ENCODE results near the gene IQGAP1. TPM values are rescaled to one million over a fixed set of nuclear protein-coding genes. Genes with fewer than 3 reads are reported as not detected.
A peak's percentile ranks its signal among the peaks of the same experiment; 100 is the strongest.
"Not testable (repeated sequence)": the region's sequence is repeated elsewhere in the genome, so short reads cannot be mapped to it uniquely, and the experiment has no call there.

IQGAP1 gene
- total and polyA plus RNA-seq, 9 of the 15 experiments (the other 6 are each of a cell fraction or from before 2014, with no cell fraction given): 37.6 to 143 (median 77.7) TPM

- TF ChIP-seq SREBF1 (IDR thresholded peaks at IDR 0.05; ENCODE audit: borderline replicate concordance, low read depth, low read length) (no peak), TOE1 (IDR thresholded peaks at IDR 0.05; ENCODE audit: borderline replicate concordance) (no peak), TOE1 (CRISPR knock-in tag; IDR thresholded peaks at IDR 0.05; ENCODE audit: borderline replicate concordance, low read depth) (no peak), POU5F1 (IDR thresholded peaks at IDR 0.05; ENCODE audit: borderline replicate concordance, low read depth, low read length, partially characterized antibody) (no peak), ZNF239 (CRISPR knock-in tag; IDR thresholded peaks at IDR 0.05) (no peak), BHLHE40 (IDR thresholded peaks at IDR 0.05; ENCODE audit: low read length) (peak; percentile 67), HDAC1 (IDR thresholded peaks at IDR 0.05) (no peak), RAD51 (IDR thresholded peaks at IDR 0.05; ENCODE audit: borderline replicate concordance, low read depth) (peak; percentile 44; the same call in 1 of the 2 replicates)
- TF ChIP-seq, protein P1, sequence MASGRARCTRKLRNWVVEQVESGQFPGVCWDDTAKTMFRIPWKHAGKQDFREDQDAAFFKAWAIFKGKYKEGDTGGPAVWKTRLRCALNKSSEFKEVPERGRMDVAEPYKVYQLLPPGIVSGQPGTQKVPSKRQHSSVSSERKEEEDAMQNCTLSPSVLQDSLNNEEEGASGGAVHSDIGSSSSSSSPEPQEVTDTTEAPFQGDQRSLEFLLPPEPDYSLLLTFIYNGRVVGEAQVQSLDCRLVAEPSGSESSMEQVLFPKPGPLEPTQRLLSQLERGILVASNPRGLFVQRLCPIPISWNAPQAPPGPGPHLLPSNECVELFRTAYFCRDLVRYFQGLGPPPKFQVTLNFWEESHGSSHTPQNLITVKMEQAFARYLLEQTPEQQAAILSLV (tag; IDR thresholded peaks at IDR 0.05): no peak
Measured at GRCh38 chr15:90345857-90346256, 42.2 kb upstream of the IQGAP1 start (continued).

DNA sequence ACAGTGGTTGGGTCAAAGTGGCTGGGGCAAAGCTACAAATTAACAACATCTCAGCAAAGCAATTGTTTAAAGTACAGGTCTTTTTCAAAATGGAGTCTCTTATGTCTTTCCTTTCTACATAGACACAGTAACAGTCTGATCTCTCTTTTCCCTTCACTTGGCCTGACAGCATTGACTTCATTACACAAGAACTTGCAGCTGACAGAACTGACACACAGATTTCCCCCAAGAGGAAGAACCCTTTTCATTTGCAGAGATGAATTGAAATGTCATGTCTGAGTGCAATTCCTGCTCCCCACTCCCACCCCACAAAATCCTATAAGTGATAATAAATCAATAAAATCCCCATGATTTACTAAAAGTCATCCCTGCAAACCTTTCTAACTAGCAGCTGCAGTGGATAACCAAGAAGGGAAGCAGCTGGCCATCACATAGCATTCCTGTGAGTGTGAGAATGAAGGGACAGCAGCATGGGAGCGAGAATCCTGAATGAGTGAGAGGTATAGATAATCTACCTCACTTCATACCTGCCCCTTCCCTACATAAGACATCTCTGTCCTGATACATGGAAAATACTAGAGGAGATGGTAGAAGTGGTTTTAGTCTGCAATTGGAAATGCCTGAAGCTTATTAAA, 40.5 kb upstream of the IQGAP1 start:
- ATAC-seq; POLR2A ChIA-PET; in situ Hi-C loops (cut with MboI); H2AFZ ChIP-seq (ENCODE audit: low read depth, low read length); BruUV-seq (replicated peaks); H3K27ac ChIP-seq (ENCODE audit: extremely low read depth, low read depth, low read length); H3K4me3 ChIP-seq; H3K9me3 ChIP-seq (replicated peaks; ENCODE audit: control insufficient read depth, insufficient read depth, low read depth, low read length); intact Hi-C loops (cut with micrococcal nuclease); H3K9me1 ChIP-seq (ENCODE audit: control insufficient read depth, insufficient read depth, low read length); H3K4me2 ChIP-seq (ENCODE audit: insufficient read depth, low read length); H3K79me2 ChIP-seq (ENCODE audit: control insufficient read depth, insufficient read depth, low read length); H3K27me3 ChIP-seq (ENCODE audit: control insufficient read depth in 2 of 2, insufficient read depth in 2 of 2, low read length in 2 of 2); H3K36me3 ChIP-seq (ENCODE audit: control insufficient read depth, insufficient read depth, low read length); DNase-seq (ENCODE audit: extremely low read depth in 1 of 4, low spot score in 3 of 4); H3K9ac ChIP-seq (ENCODE audit: insufficient read depth in 1 of 2, low read depth in 2 of 2, low read length in 2 of 2); H4K20me1 ChIP-seq (replicated peaks; ENCODE audit: control insufficient read depth, insufficient read depth, low read length): not testable (repeated sequence)
- CTCF ChIA-PET (ENCODE audit: low intra/inter-chr PET ratio): interaction anchor here (0.9 kb wide), 1 partner anchor 136 kb away, joined by 3 read pairs; no protein-coding TSS in a partner anchor
- FAIRE-seq: peak; percentile 19
- 33% methylated on average over 1 of the region's 1 CpG for WGBS (ENCODE audit: insufficient coverage, low coverage, missing lambda C conversion rate)
- H3K4me1 ChIP-seq (replicated peaks in 1 of 2; ENCODE audit: control insufficient read depth in 2 of 2, insufficient read depth in 2 of 2, low read length in 2 of 2): peaks cover 3 to 11% of the 10 kb centered on the region in 2 experiments; a peak in 4 of 5 replicates
